NCI-H2227 treated with DMSO at 0.1 percent for 48 hours (cell line): ENCODE measurements around the gene POPDC3.
"Not testable (repeated sequence)": the region's sequence is repeated elsewhere in the genome, so short reads cannot be mapped to it uniquely, and the experiment has no call there.

ENCODE experiments used
- DNase-seq: peaks from one replicate; lab custom pipeline; 2025; lab: John Stamatoyannopoulos, UW

Gene POPDC3

DNA sequence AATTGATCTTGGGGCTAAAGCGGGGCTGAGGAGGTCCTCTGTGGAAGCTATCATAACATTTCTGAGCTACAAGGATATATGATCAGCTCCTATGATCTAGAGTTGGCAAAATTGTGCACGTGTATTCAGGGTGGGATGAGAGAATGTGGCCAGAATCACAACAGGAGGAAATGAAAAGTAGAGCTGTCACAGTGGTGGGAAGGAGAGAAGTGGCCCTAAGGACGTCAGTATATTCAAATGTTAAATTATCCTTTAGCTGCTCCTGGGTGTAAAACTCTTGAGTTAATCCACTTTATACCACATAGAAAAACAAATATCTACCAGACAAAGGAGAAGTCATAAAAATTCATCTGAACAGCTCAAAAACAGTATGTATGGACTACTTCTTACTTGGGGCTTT, 14.8 kb upstream of the POPDC3 start:
- DNase-seq: no peak

DNA sequence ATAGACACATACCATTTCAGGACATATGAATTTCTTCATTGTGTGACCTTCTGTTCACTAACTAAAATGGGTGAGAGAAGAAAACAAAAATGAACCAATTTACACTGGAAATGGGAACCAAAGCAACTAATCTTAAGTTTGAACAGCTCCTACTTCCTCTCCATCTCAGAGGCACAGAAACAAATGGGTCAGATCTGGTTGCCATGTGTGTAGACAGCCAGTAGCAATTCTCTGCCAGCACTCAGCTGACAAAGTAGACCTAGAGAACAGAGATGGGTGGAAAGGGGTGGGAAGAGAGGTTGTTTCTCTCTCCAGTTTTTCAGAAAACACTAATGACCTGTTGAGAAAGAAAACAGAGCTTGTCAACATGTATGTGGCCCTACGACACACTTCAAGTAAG, 14.3 kb upstream of the POPDC3 start:
- no peak for DNase-seq

GRCh38 chr6:105193647-105194046, 13.8 kb upstream of the POPDC3 start:
- no peak for DNase-seq

DNA sequence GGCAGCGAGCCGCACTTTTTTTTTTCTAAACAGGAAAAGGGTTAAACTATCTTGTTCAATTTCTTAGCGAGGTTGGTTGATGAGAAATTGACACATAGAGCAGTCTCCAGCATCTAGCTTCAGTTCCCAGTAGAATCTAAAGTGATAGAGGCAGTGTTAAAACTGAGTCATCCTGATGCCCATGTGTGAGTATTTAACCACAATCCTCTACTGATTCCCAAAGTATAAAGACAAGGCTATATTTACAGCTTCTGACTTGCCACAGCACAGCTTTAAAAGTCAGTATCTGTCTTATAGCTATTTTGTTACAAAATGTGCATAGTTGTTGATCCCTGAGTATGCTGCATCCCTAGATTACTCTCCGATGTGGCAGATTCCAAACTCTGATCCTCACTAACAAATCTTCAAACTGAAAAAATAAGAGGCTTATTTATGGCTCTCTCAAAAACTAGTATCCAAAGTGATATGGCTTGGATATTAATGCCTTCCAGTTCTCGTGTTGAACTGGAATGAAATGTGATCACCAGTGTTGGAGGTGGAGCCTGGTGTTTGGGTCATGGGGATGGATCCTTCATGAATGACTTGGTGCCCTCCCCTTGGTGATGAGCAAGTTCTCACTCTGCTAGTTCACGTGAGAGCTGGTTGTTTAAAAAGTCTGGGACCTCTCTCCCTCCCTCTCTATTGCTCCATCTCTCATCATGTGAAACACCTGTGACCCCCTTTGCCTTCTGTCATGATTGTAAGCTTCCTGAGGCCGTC, 13.1 kb upstream of the POPDC3 start:
- DNase-seq: no peak

DNA sequence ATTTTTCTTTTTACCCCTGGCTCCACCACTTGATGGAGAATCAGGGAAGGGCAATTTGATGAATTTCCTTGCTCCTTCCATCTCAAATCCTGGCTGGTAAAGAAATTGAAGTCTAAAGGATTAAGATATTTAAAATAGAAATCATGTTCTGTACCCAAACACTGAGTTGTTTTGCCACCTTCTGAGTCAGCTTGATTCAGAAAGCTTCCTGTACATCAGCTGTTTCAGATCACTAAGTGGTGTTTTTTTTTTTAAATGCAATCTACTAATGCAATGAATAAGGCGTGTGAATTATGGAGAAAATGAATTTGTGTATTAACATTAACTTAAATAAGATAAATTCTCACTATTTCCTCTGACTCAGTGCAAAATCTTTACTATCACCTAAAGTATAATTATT, 11.5 kb upstream of the POPDC3 start:
- DNase-seq: no peak

DNA sequence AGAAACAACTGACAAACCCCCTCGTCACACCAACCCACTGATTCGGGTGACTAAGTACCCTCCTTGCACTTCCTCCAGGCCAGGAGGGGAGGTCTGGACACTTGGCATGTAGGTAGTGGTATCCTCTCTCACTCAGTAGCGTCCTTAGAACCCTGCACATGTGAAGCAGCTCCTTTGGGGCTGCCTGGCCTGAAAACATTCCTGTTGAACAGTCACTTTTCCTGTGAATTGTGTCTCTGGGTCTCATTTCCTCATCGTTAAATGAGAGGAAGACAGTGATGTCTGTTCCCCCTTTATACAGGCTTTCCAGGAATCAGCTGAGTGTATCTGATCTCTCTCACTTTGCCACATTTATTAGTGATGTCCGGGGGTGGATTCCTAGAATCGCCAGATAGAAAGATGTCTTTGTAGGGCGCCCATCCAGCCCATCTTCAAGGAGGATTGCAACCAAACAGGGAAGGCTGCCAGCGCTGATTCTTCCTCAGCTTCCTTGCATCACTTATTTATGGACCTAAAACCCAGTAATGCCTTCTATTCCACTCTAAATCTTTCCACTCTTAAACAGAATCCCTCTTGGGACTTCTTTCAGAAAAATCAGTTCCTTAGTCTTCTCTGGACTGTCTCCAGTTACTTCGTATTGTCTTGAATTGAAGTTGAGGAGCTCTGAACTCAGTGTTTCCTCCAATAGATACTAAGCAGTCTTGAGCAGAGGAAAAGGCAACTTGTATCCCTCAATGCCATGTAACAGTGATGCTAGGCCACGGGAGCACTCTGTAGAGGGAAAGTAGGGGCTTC, 9.4 kb upstream of the POPDC3 start:
- DNase-seq: no peak

- no peak for DNase-seq
Observed at GRCh38 chr6:105188251-105188650, 8.4 kb upstream of the POPDC3 start.

DNA sequence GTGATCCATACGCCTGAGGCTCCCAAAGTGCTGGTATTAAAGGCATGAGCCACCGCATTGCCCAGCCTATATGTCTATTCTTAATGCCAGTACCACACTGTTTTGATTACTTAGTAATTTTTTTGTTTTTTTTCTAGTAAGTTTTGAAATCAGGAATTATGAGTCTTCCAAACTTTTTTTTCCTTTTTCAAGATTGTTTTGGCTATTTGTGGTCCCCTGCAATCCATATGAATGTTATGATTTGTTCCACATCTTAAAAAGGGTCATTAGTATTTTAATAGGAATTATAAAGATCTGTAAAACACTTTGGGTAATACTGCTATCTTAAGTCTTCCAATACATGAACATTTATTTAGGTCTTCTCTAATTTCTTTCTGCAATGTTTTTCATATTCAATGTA, 6.8 kb upstream of the POPDC3 start:
- DNase-seq: no peak

GRCh38 chr6:105184921-105185320, 5.1 kb upstream of the POPDC3 start:
- no peak for DNase-seq

GRCh38 chr6:105181981-105182515, 2.2 kb upstream of the POPDC3 start:
- no peak for DNase-seq

DNA sequence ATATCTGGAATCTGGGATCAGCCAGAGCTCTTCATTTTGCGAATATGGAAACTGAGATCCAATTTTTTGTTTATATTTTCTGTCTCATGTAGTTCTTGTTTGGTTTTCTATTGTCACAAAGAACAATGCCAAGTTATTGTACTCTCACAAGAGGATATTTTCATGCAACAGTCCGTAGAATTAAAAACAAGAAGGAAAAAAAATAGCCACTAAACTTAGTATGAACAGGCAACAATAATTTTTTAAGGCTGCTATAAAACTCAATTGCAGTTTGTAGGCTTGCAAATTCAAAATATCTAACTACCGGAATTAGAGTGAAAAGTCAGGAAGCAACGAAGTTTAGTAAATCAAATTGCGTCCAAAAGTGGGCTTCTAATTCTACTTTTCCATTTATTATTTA, 1.2 kb downstream of the POPDC3 start:
- no peak for DNase-seq

DNA sequence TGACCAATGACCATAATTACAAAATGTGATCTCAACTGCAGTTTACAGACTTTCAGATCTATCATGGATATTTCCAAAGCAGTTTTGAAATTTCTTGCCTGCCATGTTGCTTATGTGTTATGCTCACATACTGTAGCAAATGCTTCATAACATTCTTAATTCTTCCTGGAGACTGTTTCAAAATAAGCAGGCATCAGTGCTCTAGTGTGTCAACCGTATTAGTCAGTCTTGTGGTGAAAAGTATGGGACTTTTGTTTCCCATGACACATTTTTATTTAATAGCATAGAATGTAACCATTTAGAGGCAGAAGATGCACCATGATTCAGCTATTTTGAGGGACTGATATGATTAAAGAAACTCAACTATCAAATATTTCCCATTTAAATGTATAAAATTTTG, 1.7 kb downstream of the POPDC3 start:
- no peak for DNase-seq

GRCh38 chr6:105177556-105177955, 2.3 kb downstream of the POPDC3 start:
- DNase-seq: no peak

GRCh38 chr6:105174512-105174911, 5.3 kb downstream of the POPDC3 start:
- DNase-seq: no peak

- DNase-seq: not testable (repeated sequence)
Observed at GRCh38 chr6:105172515-105172914, 7.3 kb downstream of the POPDC3 start.

GRCh38 chr6:105170059-105170458, 9.8 kb downstream of the POPDC3 start:
- DNase-seq: no peak

DNA sequence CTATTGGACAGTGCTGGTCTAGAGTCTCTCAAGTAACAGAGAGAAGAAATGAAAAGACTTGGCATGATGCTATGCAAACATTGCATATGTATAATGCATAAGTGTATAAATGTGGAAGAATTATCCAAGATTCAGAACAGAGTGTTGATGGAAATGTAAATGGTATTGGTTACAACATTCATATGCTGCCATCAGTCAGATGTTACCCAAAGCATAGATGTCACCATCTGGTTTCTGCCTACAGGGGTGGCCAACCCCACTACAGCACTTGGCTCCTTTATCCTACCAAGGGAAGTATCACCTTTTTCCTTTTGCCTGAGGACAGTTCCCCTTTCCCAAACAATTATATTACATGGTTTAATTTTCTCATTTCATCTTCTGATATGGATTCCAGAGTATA, 11.9 kb downstream of the POPDC3 start:
- no peak for DNase-seq

GRCh38 chr6:105164418-105164817, 15.4 kb downstream of the POPDC3 start:
- DNase-seq: no peak

DNA sequence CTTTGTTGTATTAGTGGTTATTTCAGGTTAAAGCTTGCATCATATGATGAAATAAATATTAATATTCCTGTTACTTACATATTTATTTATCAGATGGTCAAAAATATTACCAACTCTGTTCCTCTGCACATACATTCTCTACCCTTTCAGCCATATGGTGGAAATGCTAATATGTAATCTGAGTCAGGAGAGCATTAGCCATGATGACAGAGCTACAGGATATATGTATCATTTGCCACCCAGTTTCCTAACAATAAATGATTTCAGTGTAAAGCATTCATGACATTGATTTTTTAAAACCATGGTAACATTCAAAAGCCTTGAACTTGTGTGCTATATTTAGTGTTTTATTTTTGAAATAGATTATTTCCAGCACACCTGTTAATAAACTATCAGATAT, 16.6 kb downstream of the POPDC3 start:
- no peak for DNase-seq

DNA sequence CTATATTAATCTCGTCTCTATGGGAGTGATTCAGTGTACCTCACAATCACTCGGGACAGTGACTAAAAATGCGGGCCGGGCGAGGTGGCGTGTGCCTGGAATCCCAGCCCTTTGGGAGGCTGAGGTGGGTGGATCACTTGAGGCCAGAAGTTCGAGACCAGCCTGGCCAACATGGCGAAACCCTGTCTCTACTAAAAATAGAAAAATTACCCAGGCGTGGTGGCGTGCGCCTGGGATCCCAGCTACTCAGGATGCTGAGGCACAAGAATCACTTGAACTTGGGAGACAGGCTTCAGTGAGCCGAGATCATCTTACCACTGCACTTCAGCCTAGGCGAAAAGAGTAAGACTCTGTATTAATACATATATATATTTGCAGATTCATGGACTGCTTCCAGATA, 17.4 kb downstream of the POPDC3 start:
- DNase-seq: no peak

DNA sequence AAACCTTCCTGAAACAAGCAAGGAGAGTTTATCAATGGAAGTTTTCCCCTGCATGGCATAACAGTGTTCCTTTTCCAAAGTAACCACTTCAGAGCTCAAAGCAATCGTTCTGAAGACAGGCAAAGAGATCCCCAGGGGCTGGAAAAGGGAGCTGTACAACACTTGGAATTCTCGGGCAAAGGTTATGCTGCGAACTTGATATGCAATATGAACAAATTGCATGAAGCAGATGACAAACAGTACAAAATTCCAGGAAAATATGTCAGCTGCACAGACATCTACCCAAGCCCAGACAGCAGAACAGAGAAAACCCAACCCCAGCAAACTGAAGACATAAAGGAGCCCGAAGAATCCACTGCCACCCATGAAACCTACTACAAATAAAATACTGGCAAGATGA, 18.4 kb downstream of the POPDC3 start:
- DNase-seq: no peak

- DNase-seq: no peak
Observed at GRCh38 chr6:105153676-105154075, 26.1 kb downstream of the POPDC3 start.

GRCh38 chr6:105152880-105153279, 26.9 kb downstream of the POPDC3 start:
- no peak for DNase-seq
